Liver (tissue), 9 donors: ENCODE results near the gene LAMB1. TPM values are rescaled to one million over a fixed set of nuclear protein-coding genes. Genes with fewer than 3 reads are reported as not detected.

Source experiments
- DNase-seq: peaks from one replicate; pipeline ENCODE4 v3.0.0-alpha.2; 2017; ENCODE audit warnings: low spot score
- H3K27ac ChIP-seq, 2 donors: one replicate each; pipeline ENCODE4 v1.7.0; 2013; ENCODE audit warnings: inconsistent platforms in 2 of 2, low read length in 2 of 2, control low read depth in 1 of 2, low read depth in 1 of 2, mild to moderate bottlenecking in 1 of 2
- H3K27me3 ChIP-seq, 4 donors: one replicate each; pipeline versions ENCODE4 v1.6.1 to v1.7.0; 2013; ENCODE audit warnings: low read length in 3 of 4, inconsistent platforms in 1 of 4, mild to moderate bottlenecking in 1 of 4, moderate library complexity in 1 of 4; ENCODE audit not compliant: control insufficient read depth in 4 of 4, insufficient read depth in 4 of 4
- H3K36me3 ChIP-seq, 4 donors: one replicate each; pipeline versions ENCODE4 v1.6.1 to v1.7.0; 2013; ENCODE audit warnings: low read length in 3 of 4, mild to moderate bottlenecking in 3 of 4, low read depth in 1 of 4, moderate library complexity in 1 of 4; ENCODE audit not compliant: control insufficient read depth in 4 of 4, insufficient read depth in 3 of 4
- H3K4me1 ChIP-seq, 4 donors: one replicate each; pipeline versions ENCODE4 v1.6.1 to v1.7.0; 2013; ENCODE audit warnings: low read length in 3 of 4, mild to moderate bottlenecking in 3 of 4, moderate library complexity in 1 of 4; ENCODE audit not compliant: control insufficient read depth in 4 of 4, insufficient read depth in 4 of 4
- H3K4me3 ChIP-seq, 3 donors: one replicate each; pipeline versions ENCODE4 v1.6.1 to v1.7.0; 2013; ENCODE audit warnings: low read length in 3 of 3, control low read depth in 1 of 3, low read depth in 1 of 3, mild to moderate bottlenecking in 1 of 3
- H3K9ac ChIP-seq, 2 donors: one replicate each; pipeline ENCODE4 v1.7.0; 2013; ENCODE audit warnings: low read length in 2 of 2, mild to moderate bottlenecking in 2 of 2, moderate library complexity in 2 of 2, control low read depth in 1 of 2, low read depth in 1 of 2
- H3K9me3 ChIP-seq, 4 donors: one replicate each; pipeline versions ENCODE4 v1.6.1 to v1.7.0; 2013; ENCODE audit warnings: low read length in 3 of 4; ENCODE audit not compliant: control insufficient read depth in 4 of 4
- ATF3 ChIP-seq: IDR thresholded peaks from 2 replicates; pipeline ENCODE4 v1.6.1; 2016; ENCODE audit warnings: antibody characterized with exemption
- CTCF ChIP-seq: fragments of 150-350 bp; IDR thresholded peaks from 2 replicates; pipeline ENCODE4 v1.5.1; 2017; ENCODE audit warnings: improper control_type of control experiment, low read depth, low read length; ENCODE audit not compliant: missing input control
- EGR1 ChIP-seq, 2 donors: IDR thresholded peaks; 2 replicates each; pipeline ENCODE4 v1.6.1; 2016 to 2018; ENCODE audit warnings: antibody characterized with exemption in 2 of 2, low read depth in 2 of 2
- FOXA1 ChIP-seq: IDR thresholded peaks from 2 replicates; pipeline ENCODE4 v1.6.1; 2016; ENCODE audit warnings: antibody characterized with exemption
- FOXA2 ChIP-seq: IDR thresholded peaks from 2 replicates; pipeline ENCODE4 v1.6.1; 2016; ENCODE audit warnings: antibody characterized with exemption
- GABPA ChIP-seq, 2 donors: IDR thresholded peaks in 1 of 2; conservative IDR thresholded peaks in 1 of 2; 2 replicates each; pipeline ENCODE4 v1.6.1; 2016; ENCODE audit warnings: antibody characterized with exemption in 2 of 2, mild to moderate bottlenecking in 1 of 2, moderate library complexity in 1 of 2
- HNF4A ChIP-seq, 2 donors: conservative IDR thresholded peaks; 2 replicates each; pipeline ENCODE4 v1.6.1; 2016; ENCODE audit warnings: antibody characterized with exemption in 2 of 2, mild to moderate bottlenecking in 2 of 2
- HNF4G ChIP-seq: IDR thresholded peaks from 2 replicates; pipeline ENCODE4 v1.6.1; 2016; ENCODE audit warnings: antibody characterized with exemption
- JUND ChIP-seq, 2 donors: IDR thresholded peaks; 2 replicates each; pipeline ENCODE4 v1.6.1; 2016; ENCODE audit warnings: antibody characterized with exemption in 2 of 2
- MAX ChIP-seq: IDR thresholded peaks from 2 replicates; pipeline ENCODE4 v1.6.1; 2016; ENCODE audit warnings: antibody characterized with exemption
- NR2F2 ChIP-seq: IDR thresholded peaks from 2 replicates; pipeline ENCODE4 v1.6.1; 2016; ENCODE audit warnings: antibody characterized with exemption
- RAD21 ChIP-seq, 2 donors: IDR thresholded peaks; 2 replicates each; pipeline ENCODE4 v1.6.1; 2016; ENCODE audit warnings: antibody characterized with exemption in 2 of 2, mild to moderate bottlenecking in 2 of 2
- REST ChIP-seq: IDR thresholded peaks from 2 replicates; pipeline ENCODE4 v1.6.1; 2016; ENCODE audit warnings: antibody characterized with exemption, mild to moderate bottlenecking
- RXRA ChIP-seq, 2 donors: IDR thresholded peaks; 2 replicates each; pipeline ENCODE4 v1.6.1; 2017 to 2018; ENCODE audit warnings: antibody characterized with exemption in 2 of 2, mild to moderate bottlenecking in 1 of 2
- YY1 ChIP-seq: IDR thresholded peaks from 2 replicates; pipeline ENCODE4 v1.6.1; 2016; ENCODE audit warnings: antibody characterized with exemption, mild to moderate bottlenecking
- ZBTB33 ChIP-seq: IDR thresholded peaks from 2 replicates; pipeline ENCODE4 v1.6.1; 2016; ENCODE audit warnings: antibody characterized with exemption
- WGBS: extraction: QIAGEN DNeasy Blood & Tissue Kit; methylation state at CpG from one replicate; pipeline ENCODE4 v1.1.7; 2013; 5-methylcytosine and 5-hydroxymethylcytosine counted together
- polyA plus RNA-seq, 2 donors: library from polyadenylated mRNA; stranded (reverse) in 1 of 2; unstranded in 1 of 2; fragments of 200-250 nt in 1 of 2; fragments of >200 nt in 1 of 2; fragmentation: Nextera tagmentation in 1 of 2; extraction: Ambion mirVana in 1 of 2; gene quantifications; one replicate each; pipeline versions ENCODE4 v1.2.1 to v1.2.3, GENCODE V29; 2013 to 2015
- total RNA-seq, 2 donors: library from RNA; depleted of rRNA; stranded (reverse); fragments of >200 nt; gene quantifications; one replicate each; pipeline ENCODE4 v1.2.3, GENCODE V29; 2014
- donor health status: healthy.
- donor health status: healthy.
- donor health status: healthy.
- donor health status: healthy.
- donor health status: healthy.

LAMB1 gene
- total and polyA plus RNA-seq, 4 donors, result 12.6 to 63.1 (median 25.8) TPM

GRCh38 chr7:107994421-107995030, 8.4 kb downstream of the LAMB1 start:
- H3K4me1 ChIP-seq, result no peaks in the 10 kb centered on the region
- H3K4me3 ChIP-seq, result no peak overlapping the region
- H3K9me3 ChIP-seq, result no peaks in the 10 kb centered on the region
- no peak for DNase-seq
- no peak for TF ChIP-seq HNF4G
- TF ChIP-seq RXRA (IDR thresholded peaks at IDR 0.05), result no peak
- TF ChIP-seq HNF4A (conservative IDR thresholded peaks at IDR 0.05), result no peak
- TF ChIP-seq REST, result no peak
- no peak for TF ChIP-seq JUND (IDR thresholded peaks at IDR 0.05)
- no peak for TF ChIP-seq YY1
- TF ChIP-seq EGR1 (IDR thresholded peaks at IDR 0.05; ENCODE audit: low read depth in 2 of 2), result no peak
- TF ChIP-seq ATF3, result no peak
- TF ChIP-seq FOXA2, result no peak
- TF ChIP-seq FOXA1, result no peak
- TF ChIP-seq NR2F2, result no peak
- no peak for TF ChIP-seq RAD21 (IDR thresholded peaks at IDR 0.05)
- H3K27me3 ChIP-seq, result peaks cover 0 to 2% (median 0%) of the 10 kb centered on the region in 4 donors
- H3K36me3 ChIP-seq, result no peaks in the 10 kb centered on the region
- no peak overlapping the region for H3K27ac ChIP-seq
- 69% methylated on average over 2 of the region's 2 CpGs for WGBS
- H3K9ac ChIP-seq, result no peak overlapping the region

- TF ChIP-seq FOXA2 (no peak), JUND (IDR thresholded peaks at IDR 0.05) (no peak), HNF4G (no peak), GABPA (IDR thresholded peaks at IDR 0.05 in 1 of 2, conservative IDR thresholded peaks at IDR 0.05 in 1 of 2) (no peak), RXRA (IDR thresholded peaks at IDR 0.05) (no peak), NR2F2 (no peak), FOXA1 (no peak), ZBTB33 (no peak), HNF4A (conservative IDR thresholded peaks at IDR 0.05) (no peak), ATF3 (no peak), RAD21 (IDR thresholded peaks at IDR 0.05) (no peak), CTCF (no peak), MAX (no peak)
- H3K36me3 ChIP-seq, result no peaks in the 10 kb centered on the region
- no peaks in the 10 kb centered on the region for H3K9me3 ChIP-seq
- 88% methylated on average over 1 of the region's 1 CpG for WGBS
- no peaks in the 10 kb centered on the region for H3K4me1 ChIP-seq
- no peak overlapping the region for H3K27ac ChIP-seq
- DNase-seq, result no peak
- H3K9ac ChIP-seq, result no peak overlapping the region
- H3K4me3 ChIP-seq, result no peak overlapping the region
- peaks cover 0 to 2% (median 0%) of the 10 kb centered on the region in 4 donors for H3K27me3 ChIP-seq
Observed at GRCh38 chr7:107993891-107994291, 9.1 kb downstream of the LAMB1 start.
